ENCODE measurements around the gene MRPL24. TPM values are rescaled to one million over a fixed set of nuclear protein-coding genes. Genes with fewer than 3 reads are reported as not detected.

MRPL24 gene
- total and polyA plus RNA-seq, 9 of the 15 experiments (the other 6 are each of a cell fraction or from before 2014, with no cell fraction given), result 74.3 to 267 (median 113) TPM

- 6% methylated on average over 13 of the region's 16 CpGs for WGBS (ENCODE audit: insufficient coverage, low coverage, missing lambda C conversion rate)
- H3K4me2 ChIP-seq (ENCODE audit: insufficient read depth, low read length), result peak overlapping the region; percentile 72
- H3K36me3 ChIP-seq (ENCODE audit: control insufficient read depth, insufficient read depth, low read length), result no peaks in the 10 kb centered on the region
- H3K9me1 ChIP-seq (ENCODE audit: control insufficient read depth, insufficient read depth, low read length), result no peaks in the 10 kb centered on the region
- H3K27me3 ChIP-seq (ENCODE audit: control insufficient read depth in 2 of 2, insufficient read depth in 2 of 2, low read length in 2 of 2), result no peaks in the 10 kb centered on the region
- H3K9me3 ChIP-seq (replicated peaks; ENCODE audit: control insufficient read depth, insufficient read depth, low read depth, low read length), result no peaks in the 10 kb centered on the region
- peak overlapping the region; percentile 91 for H3K27ac ChIP-seq (ENCODE audit: extremely low read depth, low read depth, low read length)
- H2AFZ ChIP-seq (ENCODE audit: low read depth, low read length), result peak overlapping the region; percentile 92
- H4K20me1 ChIP-seq (replicated peaks; ENCODE audit: control insufficient read depth, insufficient read depth, low read length), result no peaks in the 10 kb centered on the region
- POLR2A ChIA-PET, result interaction anchor here (0.6 to 5.9 kb wide), 7 partner anchors 14 to 165 kb away, joined by 3 to 60 read pairs (median 4); partner anchors contain the start of genes ISG20L2 and METTL25B
- intact Hi-C loops (cut with micrococcal nuclease), result no loop called here
- TSS peak; percentile 85 for BruUV-seq (replicated peaks)
- DNase-seq (ENCODE audit: extremely low read depth in 1 of 4, low spot score in 3 of 4) (peak; percentile 80 to 89 (median 81)), FAIRE-seq (peak; percentile 80), ATAC-seq (peak; percentile 72)
- H3K4me1 ChIP-seq (replicated peaks in 1 of 2; ENCODE audit: control insufficient read depth in 2 of 2, insufficient read depth in 2 of 2, low read length in 2 of 2), result peaks cover 49 to 62% of the 10 kb centered on the region in 2 experiments
- H3K9ac ChIP-seq (ENCODE audit: insufficient read depth in 1 of 2, low read depth in 2 of 2, low read length in 2 of 2), result peak overlapping the region; percentile 49 to 92
- CTCF ChIA-PET (ENCODE audit: low intra/inter-chr PET ratio), result interaction anchor here (0.8 to 6.6 kb wide), 3 partner anchors 13 to 168 kb away, joined by 3 to 143 read pairs (median 4); partner anchors contain the start of genes CRABP2, ISG20L2, METTL25B and NTRK1
- peak overlapping the region; percentile 28 for H3K4me3 ChIP-seq
- 0 out of 3 replicates have a peak, but pooled peaks cover 3% of the 10 kb centered on the region for H3K79me2 ChIP-seq (ENCODE audit: control insufficient read depth, insufficient read depth, low read length)
- in situ Hi-C loops (cut with MboI), result no loop called here
- TF ChIP-seq ELF1 (tag; IDR thresholded peaks at IDR 0.05) (no peak), POLR2AphosphoS2 (IDR thresholded peaks at IDR 0.05; ENCODE audit: low read length) (no peak), LCOR (CRISPR knock-in tag; IDR thresholded peaks at IDR 0.05) (no peak), PTBP1 (IDR thresholded peaks at IDR 0.05; ENCODE audit: low read depth, low read length) (peak; percentile 69), RB1 (IDR thresholded peaks at IDR 0.05; ENCODE audit: low read depth) (0 out of 2 replicates have a peak, but pooled peaks have one; percentile 17), RBM39 (optimal IDR thresholded peaks at IDR 0.05; ENCODE audit: low read depth, low read length) (no peak), ZNF23 (CRISPR knock-in tag; IDR thresholded peaks at IDR 0.05) (no peak), CHD1 (IDR thresholded peaks at IDR 0.05; ENCODE audit: low read length) (no peak), ZNF280A (IDR thresholded peaks at IDR 0.05; ENCODE audit: low read depth, partially characterized antibody) (no peak), PTTG1 (tag; IDR thresholded peaks at IDR 0.05; ENCODE audit: low read depth) (no peak), ILF3 (IDR thresholded peaks at IDR 0.05; ENCODE audit: borderline replicate concordance) (no peak), SMARCC2 (IDR thresholded peaks at IDR 0.05; ENCODE audit: low read depth) (no peak; the same call in 1 of the 2 replicates), BRF1 (IDR thresholded peaks at IDR 0.05; ENCODE audit: borderline replicate concordance, extremely low read depth, insufficient read length) (no peak)
- TF ChIP-seq, protein P1, sequence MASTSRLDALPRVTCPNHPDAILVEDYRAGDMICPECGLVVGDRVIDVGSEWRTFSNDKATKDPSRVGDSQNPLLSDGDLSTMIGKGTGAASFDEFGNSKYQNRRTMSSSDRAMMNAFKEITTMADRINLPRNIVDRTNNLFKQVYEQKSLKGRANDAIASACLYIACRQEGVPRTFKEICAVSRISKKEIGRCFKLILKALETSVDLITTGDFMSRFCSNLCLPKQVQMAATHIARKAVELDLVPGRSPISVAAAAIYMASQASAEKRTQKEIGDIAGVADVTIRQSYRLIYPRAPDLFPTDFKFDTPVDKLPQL (IDR thresholded peaks at IDR 0.05; ENCODE audit: extremely low read depth, insufficient read length), result no peak
- TF ChIP-seq, protein P2, sequence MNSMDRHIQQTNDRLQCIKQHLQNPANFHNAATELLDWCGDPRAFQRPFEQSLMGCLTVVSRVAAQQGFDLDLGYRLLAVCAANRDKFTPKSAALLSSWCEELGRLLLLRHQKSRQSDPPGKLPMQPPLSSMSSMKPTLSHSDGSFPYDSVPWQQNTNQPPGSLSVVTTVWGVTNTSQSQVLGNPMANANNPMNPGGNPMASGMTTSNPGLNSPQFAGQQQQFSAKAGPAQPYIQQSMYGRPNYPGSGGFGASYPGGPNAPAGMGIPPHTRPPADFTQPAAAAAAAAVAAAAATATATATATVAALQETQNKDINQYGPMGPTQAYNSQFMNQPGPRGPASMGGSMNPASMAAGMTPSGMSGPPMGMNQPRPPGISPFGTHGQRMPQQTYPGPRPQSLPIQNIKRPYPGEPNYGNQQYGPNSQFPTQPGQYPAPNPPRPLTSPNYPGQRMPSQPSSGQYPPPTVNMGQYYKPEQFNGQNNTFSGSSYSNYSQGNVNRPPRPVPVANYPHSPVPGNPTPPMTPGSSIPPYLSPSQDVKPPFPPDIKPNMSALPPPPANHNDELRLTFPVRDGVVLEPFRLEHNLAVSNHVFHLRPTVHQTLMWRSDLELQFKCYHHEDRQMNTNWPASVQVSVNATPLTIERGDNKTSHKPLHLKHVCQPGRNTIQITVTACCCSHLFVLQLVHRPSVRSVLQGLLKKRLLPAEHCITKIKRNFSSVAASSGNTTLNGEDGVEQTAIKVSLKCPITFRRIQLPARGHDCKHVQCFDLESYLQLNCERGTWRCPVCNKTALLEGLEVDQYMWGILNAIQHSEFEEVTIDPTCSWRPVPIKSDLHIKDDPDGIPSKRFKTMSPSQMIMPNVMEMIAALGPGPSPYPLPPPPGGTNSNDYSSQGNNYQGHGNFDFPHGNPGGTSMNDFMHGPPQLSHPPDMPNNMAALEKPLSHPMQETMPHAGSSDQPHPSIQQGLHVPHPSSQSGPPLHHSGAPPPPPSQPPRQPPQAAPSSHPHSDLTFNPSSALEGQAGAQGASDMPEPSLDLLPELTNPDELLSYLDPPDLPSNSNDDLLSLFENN (IDR thresholded peaks at IDR 0.05; ENCODE audit: low read depth in 2 of 2, low read length in 2 of 2), result no peak
Observed at GRCh38 chr1:156692925-156693847, 47.7 kb downstream of the MRPL24 start.
